DMS53 (cell line): ENCODE results near the gene VPS13A.

ENCODE experiments used
- DNase-seq: peaks from one replicate; lab custom pipeline; 2025; lab: John Stamatoyannopoulos, UW

Gene VPS13A

GRCh38 chr9:77177143-77177893 lies at the start of gene VPS13A:
Gene VPS13A, plus strand, starts transcription at chr9:77177534. Its CDS starts 171 bp downstream, at chr9:77177705.
- peak; percentile 97 for DNase-seq

DNA sequence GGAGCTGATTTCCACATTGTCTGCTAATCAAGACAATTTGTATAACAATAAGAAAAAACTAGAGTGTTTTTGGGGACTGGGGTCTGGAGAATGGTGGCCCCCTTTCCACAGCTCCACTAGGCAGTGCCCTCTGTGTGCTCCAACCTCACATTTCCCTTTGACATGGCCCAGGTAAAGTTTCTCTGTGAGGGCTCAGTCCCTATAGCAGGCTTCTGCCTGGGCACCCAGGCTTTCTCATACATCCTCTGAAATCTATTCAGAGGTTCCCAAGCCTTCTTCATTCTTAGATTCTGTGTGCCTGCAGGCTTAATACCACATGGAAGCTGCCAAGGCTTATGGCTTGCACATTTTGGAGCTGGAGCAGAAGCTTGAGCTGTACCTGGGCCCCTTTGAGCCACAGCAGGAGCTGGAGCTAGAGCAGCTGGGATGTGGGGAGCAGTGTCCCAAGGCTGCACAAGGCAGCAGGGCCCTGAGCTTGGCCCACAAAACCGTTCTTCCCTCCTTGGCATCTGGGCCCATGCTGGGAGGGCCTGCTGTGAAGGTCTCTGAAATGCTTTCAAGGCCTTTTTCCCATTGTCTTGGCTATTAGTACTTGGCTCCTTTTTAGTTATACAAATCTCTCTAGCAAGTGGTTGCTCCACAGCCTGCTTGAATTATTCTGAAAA lies 49.1 kb upstream of the VPS13A start:
- no peak for DNase-seq

DNA sequence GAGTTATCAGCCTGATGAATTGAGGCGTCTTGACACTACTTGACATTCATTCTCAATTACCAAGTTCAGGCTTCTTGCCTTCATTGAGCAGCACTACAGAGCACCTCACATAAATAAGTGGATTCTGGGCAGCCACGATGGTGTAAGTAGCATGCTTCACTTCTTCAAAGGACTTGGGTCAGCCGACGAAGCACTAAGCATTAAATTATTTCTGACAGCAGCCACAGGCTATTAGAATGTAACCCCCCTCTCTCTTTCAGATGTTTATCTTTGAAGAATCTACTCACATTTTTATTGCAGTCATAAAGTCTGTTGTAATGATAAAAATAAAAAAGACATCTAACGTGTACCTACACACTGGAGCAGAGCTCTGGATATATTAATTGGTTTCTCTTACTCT lies 45.9 kb upstream of the VPS13A start:
- DNase-seq = no peak

GRCh38 chr9:77133011-77133410 lies 44.3 kb upstream of the VPS13A start:
- no peak for DNase-seq

- no peak for DNase-seq
These were observed 35.0 kb upstream of the VPS13A start for GRCh38 chr9:77142366-77142765.

DNA sequence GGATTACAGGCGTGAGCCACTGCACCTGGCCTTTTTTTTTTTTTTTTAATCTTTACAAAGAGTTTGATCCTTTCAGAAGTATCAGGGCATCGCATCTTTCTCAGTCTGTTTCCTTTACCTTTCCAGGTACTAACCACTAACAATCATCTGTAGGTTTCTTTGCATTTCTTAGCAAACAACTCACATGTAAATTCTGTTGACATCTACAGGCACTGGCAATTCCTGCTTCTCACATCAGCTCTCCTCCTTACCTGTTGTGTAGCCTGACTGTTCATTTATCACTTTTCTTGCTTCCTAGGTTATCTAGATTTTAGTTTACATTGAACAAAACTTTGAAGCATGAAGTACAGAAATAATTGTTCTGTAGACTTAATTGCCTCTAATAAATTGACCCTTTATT lies 27.5 kb upstream of the VPS13A start:
- no peak for DNase-seq

- DNase-seq = no peak
These were observed 25.0 kb upstream of the VPS13A start for GRCh38 chr9:77152289-77152688.

- DNase-seq = peak; percentile 3
These were observed 20.5 kb upstream of the VPS13A start for GRCh38 chr9:77156646-77157371.

- no peak for DNase-seq
These were observed 18.4 kb upstream of the VPS13A start for GRCh38 chr9:77158772-77159513.

DNA sequence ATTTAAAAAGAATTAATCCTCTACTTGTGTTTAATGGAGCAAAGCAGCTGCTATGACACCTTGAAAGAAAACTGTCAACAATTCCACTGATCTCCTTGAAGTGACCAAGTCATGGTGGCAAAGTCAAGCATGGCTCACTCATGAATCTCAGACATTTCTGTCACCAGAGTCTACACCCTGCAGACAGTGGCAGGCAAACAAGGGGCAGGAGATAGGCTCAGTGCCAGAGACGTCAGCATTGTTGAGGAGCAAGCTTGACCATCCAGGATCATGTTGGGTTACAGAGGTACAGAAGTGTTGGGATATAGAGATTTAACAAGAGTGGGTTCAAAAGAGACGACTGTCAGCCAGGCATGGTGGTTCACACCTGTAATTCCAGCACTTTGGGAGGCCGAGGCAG lies 16.1 kb upstream of the VPS13A start:
- no peak for DNase-seq

GRCh38 chr9:77161966-77162365 lies 15.4 kb upstream of the VPS13A start:
- no peak for DNase-seq

GRCh38 chr9:77162366-77162765 lies 15.0 kb upstream of the VPS13A start:
- no peak for DNase-seq

DNA sequence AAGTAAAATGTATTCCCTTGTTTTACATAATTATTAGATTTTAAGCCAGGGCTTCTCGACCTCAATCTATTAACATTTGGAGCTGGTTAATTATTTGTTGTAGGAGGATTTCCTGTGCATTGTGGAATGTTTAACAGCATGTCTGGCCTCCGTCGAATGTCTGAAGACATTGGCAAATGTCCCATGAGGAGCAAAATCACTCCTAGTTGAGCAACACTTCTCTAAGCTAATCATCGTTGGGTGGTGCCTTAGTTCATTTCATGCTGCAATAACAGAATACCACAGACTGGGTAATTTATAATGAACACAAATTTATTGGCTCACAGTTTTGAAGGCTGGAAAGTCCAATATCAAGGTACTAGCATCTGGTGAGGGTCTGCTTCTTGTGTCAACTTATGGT lies 13.4 kb upstream of the VPS13A start:
- no peak for DNase-seq

DNA sequence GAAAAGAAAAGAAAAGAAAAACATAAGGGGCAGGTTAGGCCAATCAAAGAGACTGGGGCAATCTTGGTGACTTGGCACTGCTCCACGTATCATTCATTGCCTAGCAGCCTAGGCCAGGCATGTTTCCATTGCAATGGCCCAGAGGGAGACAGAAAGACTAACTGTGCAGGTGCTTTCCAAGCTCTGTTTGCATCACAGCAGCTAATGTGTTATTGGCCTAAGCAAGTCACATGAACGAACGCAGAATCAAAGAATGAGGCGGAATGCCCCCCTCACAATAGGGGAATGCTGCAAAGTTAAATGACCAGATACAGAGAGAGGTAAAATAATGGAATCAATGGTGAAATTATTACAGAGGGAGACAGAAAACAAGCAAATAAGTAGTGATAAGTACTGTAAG lies 11.1 kb upstream of the VPS13A start:
- DNase-seq = no peak

DNA sequence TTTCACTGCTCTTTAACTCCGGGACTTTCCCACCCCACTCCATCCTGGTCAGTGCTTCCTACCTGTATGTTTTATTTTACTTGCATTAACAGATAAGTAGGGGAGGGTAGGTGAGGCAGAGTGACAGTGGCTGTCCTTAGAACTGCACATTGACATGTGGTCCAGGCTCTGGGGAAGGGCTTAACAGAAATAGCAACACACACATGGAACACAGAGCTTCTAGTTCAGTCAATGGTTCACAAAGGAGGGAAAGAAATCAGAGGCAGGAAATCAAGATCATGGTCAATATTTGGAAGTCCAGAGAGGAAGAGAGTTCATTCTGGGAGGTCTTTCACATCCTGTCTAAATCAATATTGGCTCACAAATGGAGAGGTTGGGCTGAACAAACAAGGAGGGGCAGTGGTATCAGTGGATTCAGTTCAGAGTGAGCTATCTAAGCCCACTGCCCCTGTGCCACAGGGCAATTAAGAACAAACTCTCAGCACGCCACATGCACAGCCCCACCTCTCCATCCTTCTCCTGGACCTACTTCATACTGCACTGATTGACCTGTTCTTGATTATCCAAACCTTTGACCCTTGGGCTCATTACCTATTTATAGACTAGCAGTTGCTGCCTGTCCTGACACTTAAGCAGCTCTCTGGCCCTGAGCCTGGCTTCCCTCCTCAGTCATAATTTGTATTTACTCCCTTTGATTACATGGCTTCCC lies 6.2 kb upstream of the VPS13A start:
- peak; percentile 36 for DNase-seq

GRCh38 chr9:77175151-77175550 lies 2.2 kb upstream of the VPS13A start:
- DNase-seq = no peak

- DNase-seq = no peak
These were observed 1.2 kb upstream of the VPS13A start for GRCh38 chr9:77176106-77176505.

- DNase-seq = no peak
These were observed 620 bp upstream of the VPS13A start for GRCh38 chr9:77176686-77177142.

DNA sequence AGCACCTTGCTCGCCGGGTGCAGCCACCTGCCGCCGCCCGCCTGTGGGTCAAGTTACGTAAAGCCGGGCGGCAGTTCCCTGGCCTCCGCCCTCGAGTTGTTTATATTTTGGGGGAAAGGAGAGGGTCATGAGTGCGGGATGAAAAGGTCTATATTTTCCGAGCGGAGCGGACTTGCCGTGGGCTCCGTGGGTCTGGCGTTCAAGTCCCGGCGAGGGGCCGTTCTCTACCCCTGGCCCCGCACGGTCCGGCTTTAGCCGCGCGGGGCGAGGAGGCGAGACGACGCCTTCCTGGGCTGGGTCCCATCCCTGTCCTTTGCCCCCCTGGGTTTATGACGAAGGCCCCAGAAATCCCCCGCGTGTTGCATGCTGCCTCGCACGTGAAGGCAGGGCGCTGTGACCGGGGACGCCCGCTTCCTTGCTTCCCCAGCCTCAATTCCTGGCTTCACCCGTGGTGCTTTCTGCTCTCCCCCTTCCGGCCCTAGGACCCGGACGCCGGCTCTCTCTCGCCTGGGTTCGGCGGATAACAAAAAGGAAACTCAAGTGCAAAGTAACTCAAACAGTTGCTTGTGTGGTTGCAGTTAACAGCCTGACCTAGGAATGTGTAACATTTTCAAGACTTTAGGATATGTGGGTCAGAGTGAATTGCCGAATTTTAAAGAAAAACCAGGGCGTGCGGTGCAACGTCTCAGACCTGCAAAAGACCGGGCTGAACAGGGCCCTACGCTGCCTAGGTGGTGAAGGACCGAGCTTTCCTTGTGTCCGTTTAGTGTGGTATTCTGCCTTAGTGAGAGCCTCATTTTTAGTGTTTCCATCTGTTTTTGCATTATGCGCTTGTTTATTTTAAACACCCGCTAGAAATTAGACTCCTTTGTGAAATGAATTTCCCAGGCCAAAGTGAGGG lies 810 bp downstream of the VPS13A start:
- peak; percentile 73 for DNase-seq

DNA sequence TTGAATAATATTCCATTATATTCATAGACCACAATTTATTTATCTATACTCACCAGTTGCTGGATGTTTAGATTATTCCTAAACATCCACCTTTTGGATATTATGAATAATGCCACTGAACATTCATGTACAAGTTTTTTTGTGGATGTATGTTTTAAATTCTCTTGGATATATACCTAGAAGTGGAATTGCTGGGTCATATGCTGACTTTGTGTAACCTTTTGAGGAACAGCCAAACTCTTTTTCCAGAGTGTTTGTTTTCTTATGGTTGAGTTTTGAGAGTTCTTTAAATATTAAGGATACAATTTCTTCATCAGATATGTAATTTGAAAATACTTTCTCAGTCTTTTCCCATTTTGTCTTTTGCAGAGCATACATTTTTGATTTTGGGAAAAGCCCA lies 2.7 kb downstream of the VPS13A start:
- no peak for DNase-seq

GRCh38 chr9:77183581-77183980 lies 6.2 kb downstream of the VPS13A start:
- DNase-seq = peak; percentile 26
